Upper lobe of left lung (tissue), 6 donors: ENCODE data around the gene NDUFA5. TPM values are rescaled to one million over a fixed set of nuclear protein-coding genes. Genes with fewer than 3 reads are reported as not detected.

Experiments used
- ATAC-seq, 2 donors: fragments of 200-7000 bp; cut with Tn5 transposase; one replicate each; pipeline ENCODE4 v1.9.1; 2022; ENCODE audit warnings: mild to moderate bottlenecking in 2 of 2, moderate library complexity in 2 of 2; ENCODE audit not compliant: low FRiP score in 2 of 2
- DNase-seq, 2 donors: peaks; one replicate each; pipeline ENCODE4 v3.0.0-alpha.2; 2019 to 2020
- H3K27ac ChIP-seq, 4 donors: fragments of 200-600 bp; sonication (generic); one replicate each; pipeline ENCODE4 v1.5.1; 2016 to 2019
- H3K27me3 ChIP-seq, 4 donors: fragments of 200-600 bp; sonication (generic); one replicate each; pipeline ENCODE4 v1.5.1; 2017 to 2019
- H3K36me3 ChIP-seq, 4 donors: fragments of 200-600 bp; sonication (generic); one replicate each; pipeline ENCODE4 v1.5.1; 2016 to 2019
- H3K4me1 ChIP-seq, 4 donors: fragments of 200-600 bp; sonication (generic); one replicate each; pipeline ENCODE4 v1.5.1; 2018 to 2019
- H3K4me3 ChIP-seq, 4 donors: fragments of 200-600 bp; sonication (generic); one replicate each; pipeline ENCODE4 v1.5.1; 2017 to 2019; ENCODE audit warnings: mild to moderate bottlenecking in 2 of 4, moderate library complexity in 1 of 4
- H3K9me3 ChIP-seq, 4 donors: fragments of 200-600 bp; sonication (generic); one replicate each; pipeline ENCODE4 v1.5.1; 2018 to 2019
- CTCF ChIP-seq, 6 experiments: fragments of 450-650 bp in 4 of 6; fragments of 200-600 bp in 2 of 6; sonication (generic) in 2 of 6; IDR thresholded peaks; one replicate each; pipeline ENCODE4 v1.5.1; 2016 to 2019; ENCODE audit warnings: antibody characterized with exemption in 6 of 6
- EP300 ChIP-seq, 4 donors: sonication (generic); formaldehyde crosslinking; IDR thresholded peaks; one replicate each; pipeline ENCODE4 v1.5.1; 2017; ENCODE audit warnings: antibody characterized with exemption in 4 of 4, control low read depth in 2 of 4
- POLR2A ChIP-seq, 4 donors: fragments of 450-650 bp; IDR thresholded peaks; one replicate each; pipeline ENCODE4 v1.5.1; 2016 to 2017; ENCODE audit warnings: antibody characterized with exemption in 4 of 4, mild to moderate bottlenecking in 2 of 4
- POLR2AphosphoS5 ChIP-seq, 2 donors: sonication (generic); formaldehyde crosslinking; IDR thresholded peaks; one replicate each; pipeline ENCODE4 v1.5.1; 2017; ENCODE audit warnings: antibody characterized with exemption in 2 of 2
- WGBS, 2 donors: methylation state at CpG; one replicate each; pipeline ENCODE4 v1.1.5; 2017 to 2018; 5-methylcytosine and 5-hydroxymethylcytosine counted together
- total RNA-seq, 6 donors: library from RNA; depleted of rRNA in 4 of 6; stranded (reverse); fragments of >200 nt in 4 of 6; gene quantifications; one replicate each; pipeline versions ENCODE4 v1.1.0 to v1.2.1, GENCODE V29; 2016 to 2021
- donor health status: DM: no; HTN: no; CAD: no; lungs with moderate emphysema.
- donor health status: DM: no; HTN: yes; CAD: no; lungs with severe emphysema.

The NDUFA5 gene
- total RNA-seq, 6 donors from 2014 or later = 11.5 to 65.8 (median 43.0) TPM

- DNase-seq = no peak
- 72 to 81% methylated on average over 3 of the region's 3 CpGs for WGBS, 2 donors
- Histone ChIP-seq H3K36me3 (no peaks in the 10 kb centered on the region), H3K9me3 (no peaks in the 10 kb centered on the region), H3K27me3 (no peaks in the 10 kb centered on the region), H3K4me1 (peaks cover 0 to 3% (median 0%) of the 10 kb centered on the region in 4 donors), H3K27ac (no peak overlapping the region), H3K4me3 (no peak overlapping the region)
- no peak for TF ChIP-seq POLR2AphosphoS5 (IDR thresholded peaks at IDR 0.05)
- no peak for TF ChIP-seq POLR2A (IDR thresholded peaks at IDR 0.05)
- no peak for TF ChIP-seq EP300 (IDR thresholded peaks at IDR 0.05)
- no peak for TF ChIP-seq CTCF (IDR thresholded peaks at IDR 0.05)
- ATAC-seq = no peak
Measured at GRCh38 chr7:123573341-123573740, 15.7 kb upstream of the NDUFA5 start.

- 76 to 87% methylated on average over 1 of the region's 1 CpG for whole genome bisulfite sequencing, 2 donors
- Histone ChIP-seq H3K4me1 (peaks cover 0 to 3% (median 0%) of the 10 kb centered on the region in 4 donors), H3K4me3 (no peak overlapping the region), H3K36me3 (no peaks in the 10 kb centered on the region), H3K27me3 (no peaks in the 10 kb centered on the region), H3K9me3 (no peaks in the 10 kb centered on the region), H3K27ac (no peak overlapping the region)
- TF ChIP-seq POLR2A (IDR thresholded peaks at IDR 0.05) = no peak
- TF ChIP-seq POLR2AphosphoS5 (IDR thresholded peaks at IDR 0.05) = no peak
- TF ChIP-seq CTCF (IDR thresholded peaks at IDR 0.05) = no peak
- no peak for TF ChIP-seq EP300 (IDR thresholded peaks at IDR 0.05)
- ATAC-seq (no peak), DNase-seq (no peak)
Measured at GRCh38 chr7:123571684-123572083, 14.1 kb upstream of the NDUFA5 start.

GRCh38 chr7:123571187-123571586, 13.6 kb upstream of the NDUFA5 start:
- Histone ChIP-seq H3K27me3 (no peaks in the 10 kb centered on the region), H3K36me3 (no peaks in the 10 kb centered on the region), H3K27ac (no peak overlapping the region), H3K9me3 (no peaks in the 10 kb centered on the region), H3K4me3 (no peak overlapping the region), H3K4me1 (peaks cover 0 to 3% (median 0%) of the 10 kb centered on the region in 4 donors)
- DNase-seq (no peak), ATAC-seq (no peak)
- WGBS, 2 donors = 47% methylated on average over 1 of the region's 1 CpG
- no peak for TF ChIP-seq POLR2A (IDR thresholded peaks at IDR 0.05)
- TF ChIP-seq CTCF (IDR thresholded peaks at IDR 0.05) = no peak

GRCh38 chr7:123570390-123571182, 13.0 kb upstream of the NDUFA5 start:
- no peak overlapping the region for H3K27ac ChIP-seq
- H3K36me3 ChIP-seq = no peaks in the 10 kb centered on the region
- DNase-seq (no peak), ATAC-seq (no peak)
- no peaks in the 10 kb centered on the region for H3K27me3 ChIP-seq
- H3K9me3 ChIP-seq = no peaks in the 10 kb centered on the region
- TF ChIP-seq CTCF (IDR thresholded peaks at IDR 0.05) (no peak), POLR2A (IDR thresholded peaks at IDR 0.05) (no peak), EP300 (IDR thresholded peaks at IDR 0.05) (no peak)
- H3K4me1 ChIP-seq = peaks cover 0 to 3% (median 0%) of the 10 kb centered on the region in 4 donors
- no peak overlapping the region for H3K4me3 ChIP-seq
- WGBS, 2 donors = 66 to 74% methylated on average over 4 of the region's 4 CpGs
